Amygdala (tissue), 56 donors: ENCODE results near the gene ZFX.
A peak's percentile ranks its signal among the peaks of the same experiment; 100 is the strongest.

Experiments
- DNase-seq, 56 donors: peaks; one replicate each; lab custom pipeline; 2025; lab: John Stamatoyannopoulos, UW

ZFX gene

DNA sequence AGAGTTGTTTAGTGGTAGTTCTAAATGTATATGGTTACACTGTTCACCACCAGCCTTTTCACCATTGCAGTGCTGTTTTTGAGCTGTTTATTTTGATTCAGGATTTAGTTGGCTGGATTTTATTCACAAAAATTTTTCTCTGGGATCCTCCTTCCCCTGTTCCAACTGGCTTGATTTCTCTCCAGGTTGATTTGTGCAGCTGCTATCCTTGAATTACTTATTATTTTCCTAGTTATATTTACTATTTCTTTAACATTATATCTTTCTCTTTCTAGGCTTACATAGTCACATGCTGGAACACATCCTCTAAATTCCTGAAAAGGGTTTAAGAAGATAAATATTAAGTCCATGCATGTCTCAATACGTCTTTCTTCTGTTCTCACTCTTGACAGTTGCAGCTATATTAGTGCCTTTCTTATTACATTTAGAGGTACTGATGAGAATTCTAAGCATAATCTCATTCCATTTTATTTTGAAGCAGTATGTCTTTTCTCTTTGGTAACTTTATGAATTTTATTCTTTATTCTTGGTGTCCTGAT is 82.2 kb downstream of the ZFX start:
- DNase-seq, result no peak

DNA sequence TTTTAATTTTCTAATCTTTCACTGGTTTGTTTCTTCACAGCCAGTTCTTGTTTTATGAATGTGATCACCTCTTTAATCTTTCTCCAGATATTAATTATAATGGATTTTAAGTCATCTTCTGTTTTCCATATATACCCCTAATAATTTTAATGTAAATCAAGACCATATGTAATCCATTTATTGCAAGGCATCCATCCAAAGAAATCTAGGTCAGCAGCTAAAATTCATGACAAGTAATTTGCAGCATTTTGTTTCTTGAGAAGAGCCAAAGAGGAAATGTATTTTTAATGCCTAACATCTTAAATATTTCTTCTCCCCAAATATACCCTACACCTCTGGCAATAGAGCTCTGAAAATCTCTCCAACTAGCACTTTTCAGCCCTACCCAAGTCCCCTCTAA is 83.3 kb downstream of the ZFX start:
- no peak for DNase-seq

DNA sequence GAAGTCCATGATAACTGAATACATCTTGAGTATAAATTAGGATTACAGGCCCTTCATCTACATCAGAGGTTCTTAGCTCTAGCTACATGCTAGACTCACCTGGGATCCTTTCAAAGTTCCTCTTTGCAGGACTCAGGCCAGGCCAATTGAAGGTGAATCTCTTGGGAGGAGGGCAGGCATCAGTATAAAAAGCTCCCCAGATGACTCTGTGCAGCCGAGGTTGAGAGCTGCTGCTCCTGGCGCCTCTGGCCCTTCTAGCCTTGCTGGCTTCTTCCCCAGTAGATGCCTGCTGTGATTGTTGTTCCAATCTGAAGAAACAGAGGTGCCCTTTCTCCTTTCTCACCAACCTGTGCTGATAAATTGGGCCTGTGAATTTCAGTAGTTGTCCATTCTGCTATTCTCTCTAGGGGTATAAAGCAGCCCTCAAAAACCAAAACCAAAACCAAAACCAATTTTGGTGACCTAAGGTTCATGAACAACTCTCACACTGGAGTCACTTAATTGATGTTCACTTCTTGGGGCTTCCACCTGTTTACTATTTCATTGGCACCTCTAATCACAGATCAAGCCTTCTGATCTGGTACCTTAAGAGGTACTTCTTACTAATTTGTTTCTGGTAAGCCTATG is 85.7 kb downstream of the ZFX start:
- no peak for DNase-seq

DNA sequence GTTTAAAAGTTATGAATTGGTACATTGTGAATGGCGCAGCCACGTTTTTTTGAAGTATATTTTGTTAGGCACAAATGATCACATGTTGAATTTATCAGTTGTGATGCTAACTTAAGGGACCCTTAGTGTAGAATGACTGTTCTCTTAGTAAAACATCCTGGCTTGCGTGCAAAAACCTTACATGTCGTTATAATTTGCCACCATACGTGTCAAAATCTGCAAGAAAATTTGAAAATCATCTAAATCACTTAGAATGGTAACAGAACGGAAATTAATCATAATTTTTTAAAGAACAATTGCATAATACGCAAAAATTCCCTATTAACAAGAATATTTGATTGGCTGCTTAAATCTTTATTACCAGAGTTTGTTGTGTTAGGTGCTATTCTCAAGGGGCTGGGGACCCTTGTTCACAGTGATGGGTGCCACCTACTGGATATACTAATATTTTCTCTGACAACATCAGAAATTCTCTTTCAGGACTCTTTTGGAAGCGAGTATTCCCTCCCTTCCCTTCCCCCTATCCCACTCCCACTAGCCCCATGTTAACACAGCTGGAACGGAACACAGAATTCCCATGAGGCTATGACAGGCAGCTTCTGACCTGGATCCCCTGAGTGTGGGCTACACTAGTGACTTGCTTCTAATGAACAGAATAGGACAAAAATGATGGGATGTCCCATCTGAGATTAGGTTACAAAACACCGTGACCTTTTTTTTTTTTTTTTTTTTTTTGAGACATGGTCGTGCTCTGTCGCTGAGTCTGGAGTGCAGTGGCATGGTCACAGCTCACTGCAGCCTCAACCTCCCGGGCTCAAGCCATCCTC is 92.5 kb downstream of the ZFX start:
- DNase-seq, result peak in 2 of 56 donors; percentile 0

DNA sequence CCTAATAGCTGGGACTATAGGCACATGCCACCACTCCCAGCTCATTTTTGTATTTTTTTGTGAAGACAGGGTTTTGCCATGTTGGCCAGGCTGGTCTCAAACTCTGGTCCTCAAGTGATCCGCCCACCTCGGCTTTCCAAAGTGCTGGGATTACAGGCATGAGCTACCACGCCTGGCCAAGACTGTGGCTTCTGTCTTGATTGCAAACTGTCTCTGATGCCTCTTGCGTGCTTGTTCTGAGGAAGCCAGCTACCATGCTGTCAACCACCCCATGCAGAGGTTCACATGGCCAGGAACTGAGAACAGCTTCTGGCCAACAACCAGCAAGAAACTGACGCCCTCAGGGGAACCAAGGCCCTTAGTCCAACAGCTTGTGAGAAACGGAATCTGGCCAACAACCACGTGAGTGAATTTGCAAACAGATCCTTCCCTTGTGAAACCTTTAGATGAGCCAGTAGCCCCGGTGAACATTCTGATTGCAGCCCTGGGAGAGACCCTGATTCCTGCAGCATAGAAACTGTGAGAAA is 93.2 kb downstream of the ZFX start:
- peak in 23 of 56 donors; percentile 0 to 48 (median 4) for DNase-seq

DNA sequence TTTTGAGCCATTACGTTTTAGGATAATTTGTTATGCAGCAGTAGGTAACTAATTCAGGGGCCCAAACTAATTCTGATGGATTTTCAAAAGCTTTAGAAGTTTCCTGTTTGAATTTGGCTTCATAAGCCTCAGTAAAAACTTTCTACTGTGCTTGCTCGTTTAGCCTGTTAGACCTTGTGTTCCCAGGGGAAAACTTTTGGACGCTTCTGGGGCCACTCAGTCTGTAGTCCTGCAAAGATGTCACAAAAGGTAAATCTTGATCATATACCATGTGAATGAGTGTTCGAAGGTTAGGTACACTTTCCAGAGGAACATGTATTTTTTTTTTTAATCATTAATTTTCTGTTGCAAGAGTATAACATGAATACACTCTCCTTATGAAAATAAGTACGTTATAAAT is 93.7 kb downstream of the ZFX start:
- no peak for DNase-seq

DNA sequence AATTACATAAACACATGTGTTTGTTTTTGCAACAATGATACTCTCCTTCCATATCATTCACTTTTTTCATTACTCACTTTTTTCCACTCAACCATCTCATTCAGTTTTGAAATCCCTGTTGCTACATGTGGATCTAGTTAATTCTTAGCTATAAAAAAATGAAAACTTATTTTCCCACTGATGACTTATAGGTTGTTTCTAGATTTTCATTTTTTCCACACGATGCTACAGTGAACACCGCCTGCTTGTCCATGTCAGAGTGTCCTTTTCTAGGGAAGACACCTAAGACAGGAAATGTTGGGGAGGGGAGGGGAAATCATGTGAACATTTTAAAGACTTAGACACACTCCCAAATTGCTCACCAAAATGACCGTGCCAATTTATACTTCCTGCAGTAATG is 94.2 kb downstream of the ZFX start:
- no peak for DNase-seq

DNA sequence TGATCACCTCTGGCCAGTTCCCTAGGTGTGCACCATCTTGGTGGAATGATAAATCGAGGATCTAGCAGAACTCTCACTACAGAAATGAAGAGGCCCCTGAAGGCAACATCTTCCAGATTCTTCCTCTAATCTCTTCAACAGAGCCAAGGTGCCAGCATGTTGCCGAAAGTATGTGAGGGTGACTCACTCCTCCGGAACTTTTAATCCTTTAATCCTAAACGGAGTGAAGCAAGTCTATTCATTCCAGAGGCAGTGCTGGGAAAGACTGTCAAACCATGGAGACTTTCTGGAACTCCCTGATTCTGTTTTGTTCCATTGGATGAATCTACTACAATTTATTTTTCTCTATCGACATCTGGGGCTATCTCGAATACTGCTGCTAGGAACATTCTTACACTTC is 95.7 kb downstream of the ZFX start:
- no peak for DNase-seq

DNA sequence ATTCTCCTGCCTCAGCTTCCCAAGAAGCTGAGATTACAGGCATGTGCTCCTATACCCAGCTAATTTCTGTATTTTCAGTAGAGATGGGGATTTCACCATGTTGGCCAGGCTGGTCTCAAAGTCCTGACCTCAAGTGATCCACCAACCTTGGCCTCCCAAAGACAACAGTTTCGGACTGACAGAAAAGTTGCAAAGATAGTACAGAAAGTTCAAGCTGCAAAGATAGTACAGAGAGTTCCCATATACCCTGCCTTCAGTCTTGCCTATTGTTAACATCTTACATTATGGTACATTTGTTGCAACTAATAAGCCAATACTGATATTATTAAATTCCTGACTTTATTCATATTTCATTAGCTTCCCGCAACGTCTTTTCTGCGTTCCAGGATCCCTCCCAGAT is 98.5 kb downstream of the ZFX start:
- DNase-seq, result no peak

DNA sequence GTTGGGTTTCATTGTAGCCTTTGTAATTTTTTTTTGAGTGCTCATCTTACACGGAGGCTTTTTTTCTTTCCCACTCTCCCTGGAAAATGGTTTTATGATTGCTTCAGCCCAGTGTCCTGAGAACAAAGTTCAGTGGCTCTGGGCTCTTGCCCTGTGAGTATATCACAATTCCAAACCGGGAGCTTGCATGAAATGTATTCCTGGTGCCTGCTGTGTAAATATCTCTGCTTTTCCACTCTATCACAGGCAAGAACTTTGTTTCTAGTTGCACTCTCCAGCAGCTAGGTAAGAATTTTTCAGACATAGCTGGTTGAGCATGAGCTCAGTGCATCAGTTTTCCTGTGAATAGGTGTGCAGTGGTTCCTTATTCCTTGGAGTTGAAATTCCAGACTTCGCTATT is 103.5 kb downstream of the ZFX start:
- no peak for DNase-seq

DNA sequence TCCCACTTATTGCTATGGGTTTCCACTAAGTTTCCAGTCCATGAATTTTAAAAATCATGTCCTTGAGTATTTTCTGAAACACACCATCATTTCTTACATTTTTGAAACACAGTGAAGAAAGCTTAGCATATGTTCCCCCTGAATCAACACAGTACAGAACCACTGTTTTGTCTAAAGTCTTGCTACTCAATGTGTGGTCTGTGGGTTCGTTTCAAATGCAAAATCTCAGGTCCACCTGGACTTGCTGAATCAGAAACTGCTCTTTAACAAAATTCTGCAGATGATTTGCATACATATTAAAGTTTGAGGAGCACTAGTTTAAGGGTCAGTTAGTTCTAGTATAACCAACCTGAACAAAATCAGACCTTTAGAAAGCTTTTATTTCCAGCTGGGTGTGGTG is 103.9 kb downstream of the ZFX start:
- no peak for DNase-seq

DNA sequence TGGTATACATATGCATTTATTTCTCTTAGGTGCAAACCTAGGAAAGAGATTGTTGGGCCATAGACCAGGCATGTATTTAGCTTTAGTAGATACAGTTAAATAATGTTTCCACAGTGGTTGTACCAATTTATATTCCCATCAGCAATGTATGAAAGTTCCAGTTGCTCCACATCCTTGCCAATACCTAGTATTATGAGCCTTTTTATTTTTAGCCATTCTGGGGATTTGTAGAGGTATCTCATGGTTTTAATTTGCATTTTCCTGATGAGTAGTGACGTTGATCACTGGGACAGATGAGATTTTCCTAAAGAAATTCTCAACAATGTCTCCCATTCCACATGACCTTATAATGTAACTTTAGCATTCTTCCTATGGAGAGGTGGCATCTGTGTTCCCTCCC is 107.5 kb downstream of the ZFX start:
- no peak for DNase-seq

DNA sequence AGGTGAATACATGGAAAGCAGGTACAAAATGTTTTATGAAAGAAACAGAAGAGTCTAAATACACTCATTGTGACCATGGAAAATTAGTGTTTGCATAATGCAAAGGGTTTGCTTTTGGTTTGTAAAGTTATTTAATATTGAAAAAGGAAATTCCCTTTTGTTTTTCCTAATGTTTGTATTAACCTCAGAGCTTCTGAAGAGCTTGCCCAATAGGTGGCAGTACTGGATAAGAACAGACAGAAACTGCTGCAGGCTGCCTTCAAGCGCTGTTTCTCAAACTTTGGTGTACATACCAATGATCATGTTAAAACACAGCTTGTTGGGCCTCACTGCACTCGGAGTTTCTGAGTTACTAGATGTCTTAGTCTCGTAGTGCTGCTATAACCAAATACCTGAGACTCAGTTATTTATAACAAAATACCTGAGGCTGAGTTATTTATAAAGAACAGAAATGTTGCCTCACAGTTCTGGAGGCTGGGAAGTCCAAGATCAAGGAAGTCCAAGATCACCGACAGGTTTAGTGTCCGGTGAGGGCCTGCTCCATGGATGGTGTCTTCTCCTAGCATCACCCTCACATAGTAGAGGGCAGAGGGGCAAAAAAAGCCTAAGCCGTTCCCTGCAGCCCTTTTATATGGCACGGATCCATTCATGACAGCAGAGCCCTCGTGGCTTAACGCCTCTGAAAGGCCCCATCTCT is 110.2 kb downstream of the ZFX start:
- DNase-seq, result peak in 14 of 56 donors; percentile 0 to 22 (median 0)

DNA sequence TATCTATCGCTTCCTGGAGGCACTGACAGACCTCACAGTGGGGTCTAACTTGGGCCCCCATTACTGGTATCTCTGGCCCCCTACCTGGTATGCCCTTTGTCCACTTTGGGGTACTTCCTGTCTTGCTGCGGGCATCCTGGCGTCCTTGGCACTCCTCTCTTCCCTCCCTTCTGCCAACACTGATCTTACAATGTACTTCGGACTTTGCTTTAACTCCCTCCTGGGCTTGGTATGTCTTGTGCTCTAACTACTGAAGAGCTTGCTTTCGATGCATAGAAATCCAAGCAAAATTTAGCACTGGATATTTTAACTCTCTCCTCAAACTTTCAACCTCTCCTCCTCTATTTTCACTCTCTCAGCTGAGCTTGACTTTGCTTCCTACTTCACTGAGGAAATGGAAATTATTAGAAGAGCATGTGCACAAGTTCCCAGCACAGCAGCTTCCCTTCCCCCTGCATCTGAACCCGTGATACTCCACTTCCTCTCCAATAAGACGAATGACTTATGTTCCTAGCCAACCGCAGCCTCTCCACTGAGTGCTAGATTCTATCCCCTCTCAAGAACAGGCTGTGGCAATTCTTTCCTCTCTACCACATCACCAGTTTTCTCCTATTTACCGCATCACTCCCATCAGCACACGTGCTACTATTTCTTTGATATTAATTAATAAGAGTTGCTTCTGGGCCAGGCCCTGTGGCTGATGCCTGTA is 111.5 kb downstream of the ZFX start:
- peak in 5 of 56 donors; percentile 0 to 20 (median 0) for DNase-seq

DNA sequence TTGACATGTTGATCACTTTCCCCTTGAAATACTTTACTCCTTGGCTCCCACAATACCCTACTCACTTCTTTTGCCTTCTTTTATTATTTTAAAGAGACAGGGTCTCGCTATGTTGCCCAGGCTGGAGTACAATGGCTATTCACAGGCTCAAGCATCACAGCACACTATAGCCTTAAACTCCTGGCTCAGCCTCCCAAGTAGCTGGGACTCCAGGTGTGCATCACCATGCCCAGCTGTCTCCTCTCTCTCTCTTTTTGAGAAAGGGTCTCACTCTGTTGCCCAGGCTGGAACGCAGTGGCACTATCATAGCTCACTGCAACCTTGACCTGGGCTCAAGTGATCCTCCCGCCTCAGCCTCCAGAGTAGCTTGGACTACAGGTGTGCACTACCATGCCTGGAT is 112.8 kb downstream of the ZFX start:
- no peak for DNase-seq

DNA sequence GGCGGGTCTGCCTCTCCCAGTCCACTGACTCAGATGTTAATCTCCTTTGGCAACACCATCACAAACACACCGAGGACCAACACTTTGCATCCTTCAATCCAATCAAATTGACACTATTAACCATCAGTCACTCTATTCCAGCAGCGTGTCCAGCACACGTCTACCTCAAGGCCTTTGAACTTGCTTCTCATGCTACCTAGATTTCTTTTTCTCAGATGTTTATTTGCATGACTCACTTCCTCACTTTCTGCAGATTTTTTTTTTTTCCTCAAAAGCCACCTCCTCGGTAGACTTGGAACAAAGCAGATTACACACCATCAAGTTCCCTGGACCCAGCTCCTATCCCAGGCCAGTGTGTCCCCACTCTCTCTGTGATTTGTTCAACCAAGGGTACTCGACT is 114.9 kb downstream of the ZFX start:
- no peak for DNase-seq
